K562 (cell line): ENCODE measurements around the gene CNPY4. TPM values are rescaled to one million over a fixed set of nuclear protein-coding genes. Genes with fewer than 3 reads are reported as not detected.
A peak's percentile ranks its signal among the peaks of the same experiment; 100 is the strongest.

ENCODE experiments used
- GATAD2B ChIP-seq: fragments of 450-650 bp; IDR thresholded peaks from 2 replicates; pipeline ENCODE4 v1.6.1; 2017; ENCODE audit warnings: mild to moderate bottlenecking, borderline replicate concordance
- HDGF ChIP-seq: fragments of 450-650 bp; IDR thresholded peaks from 2 replicates; pipeline ENCODE4 v1.6.1; 2016
- HNRNPUL1 ChIP-seq: fragments of 200-400 bp; formaldehyde crosslinking; IDR thresholded peaks from 2 replicates; pipeline ENCODE4 v1.6.1; 2017; ENCODE audit warnings: low read length
- KAT2B ChIP-seq: IDR thresholded peaks from one replicate; pipeline ENCODE4 v1.6.1; 2012; ENCODE audit warnings: low read depth, mild to moderate bottlenecking, control low read depth, inconsistent platforms, low read length, moderate library complexity
- KDM1A ChIP-seq, 2 experiments: fragments of 450-650 bp; IDR thresholded peaks; 2 replicates each; pipeline ENCODE4 v1.6.1; 2016; ENCODE audit warnings: mild to moderate bottlenecking in 2 of 2
- SMARCE1 ChIP-seq: fragments of 450-650 bp; IDR thresholded peaks from 2 replicates; pipeline ENCODE4 v1.7.1; 2016; ENCODE audit warnings: mild to moderate bottlenecking
- THRAP3 ChIP-seq: fragments of 450-650 bp; IDR thresholded peaks from 2 replicates; pipeline ENCODE4 v1.6.1; 2016; ENCODE audit warnings: mild to moderate bottlenecking, inconsistent platforms, borderline replicate concordance
- polyA plus RNA-seq, 8 experiments: library from polyadenylated mRNA; depleted of rRNA in 4 of 8; stranded (reverse) in 5 of 8; unstranded in 3 of 8; fragments of >200 nt; fragmentation: Nextera tagmentation in 2 of 8; fragmentation: Illumina TruSeq in 1 of 8; extraction: Ambion mirVana in 2 of 8; extraction: Trizol in 1 of 8; gene quantifications; 2 replicates each; pipeline versions ENCODE4 v1.2.1 to v1.2.3, GENCODE V29; 2011 to 2014; ENCODE audit warnings: inconsistent platforms in 1 of 8, missing spikeins in 1 of 8
- total RNA-seq, 7 experiments: library from RNA; depleted of rRNA in 6 of 7; stranded (reverse); fragments of >200 nt in 6 of 7; fragmentation: Illumina TruSeq in 2 of 7; extraction: Trizol in 2 of 7; gene quantifications; 2 replicates each; pipeline versions ENCODE4 v1.2.1 to v1.2.3, GENCODE V29; 2011 to 2021; ENCODE audit warnings: low replicate concordance in 1 of 7
- TF ChIP-seq, protein P1 (sequence below): sonication (generic); formaldehyde crosslinking; IDR thresholded peaks from 2 replicates; pipeline ENCODE4 v1.8.1; 2023; ENCODE audit warnings: mild to moderate bottlenecking, missing genetic modification reagents
- TF ChIP-seq, protein P2 (sequence below): sonication (generic); formaldehyde crosslinking; IDR thresholded peaks from 2 replicates; pipeline ENCODE4 v1.8.1; 2022; ENCODE audit warnings: missing genetic modification reagents

The CNPY4 gene
- total and polyA plus RNA-seq, 9 of the 15 experiments (the other 6 are each of a cell fraction or from before 2014, with no cell fraction given): 1.9 to 11.2 (median 7.0) TPM

DNA sequence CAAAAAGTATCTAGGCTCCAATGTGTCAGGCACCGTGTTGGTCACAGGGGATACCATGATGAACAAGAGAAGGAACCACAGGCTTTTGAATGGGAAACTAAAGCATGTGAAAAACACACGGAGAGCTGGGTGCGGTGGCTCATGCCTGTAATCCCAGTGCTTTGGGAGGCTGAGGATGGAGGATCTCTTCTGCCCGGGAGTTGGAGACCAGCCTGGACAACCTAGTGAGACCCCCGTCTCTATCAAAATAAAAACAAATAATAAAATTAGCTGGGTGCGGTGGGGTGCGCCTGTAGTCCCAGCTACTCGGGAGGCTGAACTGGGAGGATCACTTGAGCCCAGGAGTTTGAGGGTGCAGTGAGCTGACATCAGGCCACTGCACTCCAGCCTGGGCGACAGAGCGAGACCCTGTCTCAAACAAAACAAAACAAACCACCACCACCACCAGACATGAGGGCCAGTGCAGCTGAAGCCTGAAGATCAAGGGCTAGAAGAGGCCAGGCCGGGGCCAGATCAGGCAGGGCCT lies 31.3 kb upstream of the CNPY4 start (continued):
- TF ChIP-seq, protein P1, sequence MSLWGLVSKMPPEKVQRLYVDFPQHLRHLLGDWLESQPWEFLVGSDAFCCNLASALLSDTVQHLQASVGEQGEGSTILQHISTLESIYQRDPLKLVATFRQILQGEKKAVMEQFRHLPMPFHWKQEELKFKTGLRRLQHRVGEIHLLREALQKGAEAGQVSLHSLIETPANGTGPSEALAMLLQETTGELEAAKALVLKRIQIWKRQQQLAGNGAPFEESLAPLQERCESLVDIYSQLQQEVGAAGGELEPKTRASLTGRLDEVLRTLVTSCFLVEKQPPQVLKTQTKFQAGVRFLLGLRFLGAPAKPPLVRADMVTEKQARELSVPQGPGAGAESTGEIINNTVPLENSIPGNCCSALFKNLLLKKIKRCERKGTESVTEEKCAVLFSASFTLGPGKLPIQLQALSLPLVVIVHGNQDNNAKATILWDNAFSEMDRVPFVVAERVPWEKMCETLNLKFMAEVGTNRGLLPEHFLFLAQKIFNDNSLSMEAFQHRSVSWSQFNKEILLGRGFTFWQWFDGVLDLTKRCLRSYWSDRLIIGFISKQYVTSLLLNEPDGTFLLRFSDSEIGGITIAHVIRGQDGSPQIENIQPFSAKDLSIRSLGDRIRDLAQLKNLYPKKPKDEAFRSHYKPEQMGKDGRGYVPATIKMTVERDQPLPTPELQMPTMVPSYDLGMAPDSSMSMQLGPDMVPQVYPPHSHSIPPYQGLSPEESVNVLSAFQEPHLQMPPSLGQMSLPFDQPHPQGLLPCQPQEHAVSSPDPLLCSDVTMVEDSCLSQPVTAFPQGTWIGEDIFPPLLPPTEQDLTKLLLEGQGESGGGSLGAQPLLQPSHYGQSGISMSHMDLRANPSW (CRISPR knock-in tag): no peak
- TF ChIP-seq HNRNPUL1 (no peak), THRAP3 (peak; percentile 94), KAT2B (no peak), GATAD2B (no peak), SMARCE1 (peak; percentile 34; the same call in 1 of the 2 replicates), HDGF (peak; percentile 65; the same call in 1 of the 2 replicates), KDM1A (IDR thresholded peaks at IDR 0.05) (peak in 1 of 2 experiments; percentile 47; a peak in 1 of 4 replicates)
- TF ChIP-seq, protein P2, sequence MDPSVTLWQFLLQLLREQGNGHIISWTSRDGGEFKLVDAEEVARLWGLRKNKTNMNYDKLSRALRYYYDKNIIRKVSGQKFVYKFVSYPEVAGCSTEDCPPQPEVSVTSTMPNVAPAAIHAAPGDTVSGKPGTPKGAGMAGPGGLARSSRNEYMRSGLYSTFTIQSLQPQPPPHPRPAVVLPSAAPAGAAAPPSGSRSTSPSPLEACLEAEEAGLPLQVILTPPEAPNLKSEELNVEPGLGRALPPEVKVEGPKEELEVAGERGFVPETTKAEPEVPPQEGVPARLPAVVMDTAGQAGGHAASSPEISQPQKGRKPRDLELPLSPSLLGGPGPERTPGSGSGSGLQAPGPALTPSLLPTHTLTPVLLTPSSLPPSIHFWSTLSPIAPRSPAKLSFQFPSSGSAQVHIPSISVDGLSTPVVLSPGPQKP: no peak
